Stimulated activated effector memory CD8-positive, alpha-beta T cell treated with anti-CD3 and anti-CD28 coated beads, Interleukin-12 subunit alpha, Interleukin-12 subunit beta, amount 100 ng/mL, for 72 hours (primary cell): ENCODE measurements around the gene DPEP2NB.
"Not testable (repeated sequence)": the region's sequence is repeated elsewhere in the genome, so short reads cannot be mapped to it uniquely, and the experiment has no call there.

Source experiments
- ATAC-seq: fragments of 150-1000 bp; cut with Tn5 transposase; 2 replicates; pipeline ENCODE4 v1.10.0; 2021
- DNase-seq, 2 donors: peaks; one replicate each; pipeline ENCODE4 v3.0.0; 2021 to 2022; ENCODE audit warnings: low spot score in 2 of 2
- H3K27ac Mint-ChIP-seq: one replicate; pipeline ENCODE4 v1.8.0; 2022; ENCODE audit warnings: mild to moderate bottlenecking, mixed read lengths
- H3K36me3 Mint-ChIP-seq: one replicate; pipeline ENCODE4 v1.8.0; 2022; ENCODE audit warnings: mild to moderate bottlenecking, mixed read lengths
- H3K4me1 Mint-ChIP-seq: one replicate; pipeline ENCODE4 v1.8.0; 2022; ENCODE audit warnings: mixed read lengths
- H3K4me3 Mint-ChIP-seq: one replicate; pipeline ENCODE4 v1.8.0; 2022; ENCODE audit warnings: mild to moderate bottlenecking, mixed read lengths
- H3K9me3 Mint-ChIP-seq: one replicate; pipeline ENCODE4 v1.8.0; 2022; ENCODE audit warnings: mixed read lengths

DPEP2NB gene

GRCh38 chr16:67979955-67980678 is 35.6 kb downstream of the DPEP2NB start, which contains the start of gene DPEP3:
TSS of gene DPEP3 (minus strand) at chr16:67980499. CDS start at chr16:67980380, 119 bp downstream.
- Mint-ChIP-seq H3K27ac (no peak within 1 kb of the TSS), H3K9me3 (no peaks in the 10 kb centered on the region), H3K4me1 (peaks cover 20% of the 10 kb centered on the region), H3K36me3 (no peaks in the 10 kb centered on the region), H3K4me3 (no peak within 1 kb of the TSS)
- DNase-seq (no peak), ATAC-seq (no peak)

GRCh38 chr16:67977469-67978227 is 38.1 kb downstream of the DPEP2NB start:
- H3K4me3 Mint-ChIP-seq, result no peak overlapping the region

GRCh38 chr16:67977005-67977404 is 38.7 kb downstream of the DPEP2NB start:
- ATAC-seq (peak; percentile 12), DNase-seq (no peak)
- H3K36me3 Mint-ChIP-seq, result no peaks in the 10 kb centered on the region
- H3K4me1 Mint-ChIP-seq, result peaks cover 7% of the 10 kb centered on the region
- H3K9me3 Mint-ChIP-seq, result no peaks in the 10 kb centered on the region
- H3K4me3 Mint-ChIP-seq, result no peak overlapping the region
- H3K27ac Mint-ChIP-seq, result no peak overlapping the region

More at GRCh38 chr16:67977469-67978227, 38.1 kb downstream of the DPEP2NB start:
- Mint-ChIP-seq H3K4me1 (peaks cover 7% of the 10 kb centered on the region), H3K36me3 (no peaks in the 10 kb centered on the region), H3K27ac (no peak overlapping the region), H3K9me3 (no peaks in the 10 kb centered on the region)
- ATAC-seq, result no peak
- DNase-seq, result no peak

- peaks cover 7% of the 10 kb centered on the region for H3K4me1 Mint-ChIP-seq
Measured at GRCh38 chr16:67976205-67976604, 39.5 kb downstream of the DPEP2NB start.

GRCh38 chr16:67975321-67976105 is 40.2 kb downstream of the DPEP2NB start:
- peaks cover 7% of the 10 kb centered on the region for H3K4me1 Mint-ChIP-seq
- H3K36me3 Mint-ChIP-seq, result no peaks in the 10 kb centered on the region
- H3K9me3 Mint-ChIP-seq, result no peaks in the 10 kb centered on the region
- no peak for DNase-seq
- ATAC-seq, result no peak
- peak overlapping the region; percentile 48 for H3K27ac Mint-ChIP-seq
- H3K4me3 Mint-ChIP-seq, result no peak overlapping the region

More at GRCh38 chr16:67976205-67976604, 39.5 kb downstream of the DPEP2NB start:
- H3K27ac Mint-ChIP-seq, result peak overlapping the region; percentile 48
- H3K4me3 Mint-ChIP-seq, result no peak overlapping the region
- H3K9me3 Mint-ChIP-seq, result no peaks in the 10 kb centered on the region
- no peak for DNase-seq
- no peaks in the 10 kb centered on the region for H3K36me3 Mint-ChIP-seq
- no peak for ATAC-seq

- DNase-seq, H3K9me3 Mint-ChIP-seq, H3K36me3 Mint-ChIP-seq, ATAC-seq, H3K4me3 Mint-ChIP-seq, H3K27ac Mint-ChIP-seq: not testable (repeated sequence)
- peaks cover 26% of the 10 kb centered on the region for H3K4me1 Mint-ChIP-seq
Measured at GRCh38 chr16:67972285-67972684, 43.4 kb downstream of the DPEP2NB start.

- Mint-ChIP-seq H3K4me3 (no peak overlapping the region), H3K4me1 (peaks cover 36% of the 10 kb centered on the region), H3K36me3 (peaks cover 7% of the 10 kb centered on the region), H3K9me3 (no peaks in the 10 kb centered on the region), H3K27ac (no peak overlapping the region)
- DNase-seq (no peak), ATAC-seq (no peak)
Measured at GRCh38 chr16:67971111-67971510, 44.6 kb downstream of the DPEP2NB start.

GRCh38 chr16:67969254-67970039 is 46.3 kb downstream of the DPEP2NB start:
- H3K4me1 Mint-ChIP-seq, result peaks cover 31% of the 10 kb centered on the region
- peaks cover 7% of the 10 kb centered on the region for H3K36me3 Mint-ChIP-seq
- peak overlapping the region; percentile 92 for H3K4me3 Mint-ChIP-seq
- no peaks in the 10 kb centered on the region for H3K9me3 Mint-ChIP-seq
- no peak for ATAC-seq
- H3K27ac Mint-ChIP-seq, result peak overlapping the region; percentile 74
- DNase-seq, result no peak

- peak; percentile 89 for ATAC-seq
- peak within 1 kb of the TSS; percentile 92 for H3K4me3 Mint-ChIP-seq
- peak; percentile 76 to 95 for DNase-seq
- H3K4me1 Mint-ChIP-seq, result peaks cover 33% of the 10 kb centered on the region
- H3K27ac Mint-ChIP-seq, result peak within 1 kb of the TSS; percentile 74
- H3K36me3 Mint-ChIP-seq, result peaks cover 7% of the 10 kb centered on the region
- H3K9me3 Mint-ChIP-seq, result no peaks in the 10 kb centered on the region
Measured at GRCh38 chr16:67968400-67969253, 47.1 kb downstream of the DPEP2NB start, which contains the start of gene SLC12A4. TSS of gene SLC12A4 (minus strand) at chr16:67968637. CDS start at chr16:67968553, 84 bp downstream.

GRCh38 chr16:67967958-67968399 is 47.7 kb downstream of the DPEP2NB start:
- H3K27ac Mint-ChIP-seq, result peak overlapping the region; percentile 74
- peaks cover 33% of the 10 kb centered on the region for H3K4me1 Mint-ChIP-seq
- H3K9me3 Mint-ChIP-seq, result no peaks in the 10 kb centered on the region
- ATAC-seq (peak; percentile 27), DNase-seq (peak in 1 of 2 donors; percentile 25)
- peak overlapping the region; percentile 92 for H3K4me3 Mint-ChIP-seq
- peaks cover 7% of the 10 kb centered on the region for H3K36me3 Mint-ChIP-seq

GRCh38 chr16:67967183-67967957 is 48.3 kb downstream of the DPEP2NB start:
- peak; percentile 64 for ATAC-seq

GRCh38 chr16:67966549-67967182 is 49.0 kb downstream of the DPEP2NB start:
- DNase-seq, result no peak
- ATAC-seq, result no peak
- Mint-ChIP-seq H3K9me3 (no peaks in the 10 kb centered on the region), H3K4me1 (peaks cover 33% of the 10 kb centered on the region), H3K27ac (peak overlapping the region; percentile 74), H3K36me3 (peaks cover 17% of the 10 kb centered on the region), H3K4me3 (peak overlapping the region; percentile 92)

More at GRCh38 chr16:67967183-67967957, 48.3 kb downstream of the DPEP2NB start:
- DNase-seq, result peak in 1 of 2 donors; percentile 69
- H3K27ac Mint-ChIP-seq, result peak overlapping the region; percentile 74
- H3K4me1 Mint-ChIP-seq, result peaks cover 33% of the 10 kb centered on the region
- H3K9me3 Mint-ChIP-seq, result no peaks in the 10 kb centered on the region
- H3K36me3 Mint-ChIP-seq, result peaks cover 10% of the 10 kb centered on the region
- H3K4me3 Mint-ChIP-seq, result peak overlapping the region; percentile 92
